PFSK-1 (cell line): ENCODE measurements around the gene IL10RA.

Experiments
- FOXP2 ChIP-seq: optimal IDR thresholded peaks from 2 replicates; pipeline ENCODE3; 2011; ENCODE audit warnings: borderline replicate concordance, control low read depth, inconsistent platforms; ENCODE audit not compliant: insufficient read depth; ENCODE audit errors: extremely low read length, extremely low read depth
- POLR2AphosphoS5 ChIP-seq: IDR thresholded peaks from 2 replicates; pipeline ENCODE4 v1.6.1; 2012; ENCODE audit warnings: low read depth, mild to moderate bottlenecking, control low read depth, low read length, moderate library complexity
- SIN3A ChIP-seq: IDR thresholded peaks from 2 replicates; pipeline ENCODE4 v1.6.1; 2012; ENCODE audit warnings: mild to moderate bottlenecking, low read length, moderate library complexity, borderline replicate concordance; ENCODE audit not compliant: insufficient read depth
- TAF1 ChIP-seq: IDR thresholded peaks from 2 replicates; pipeline ENCODE4 v1.6.1; 2012; ENCODE audit warnings: low read length, control low read depth, borderline replicate concordance; ENCODE audit not compliant: insufficient read depth
- TF ChIP-seq, protein P1 (sequence below), 2 experiments: IDR thresholded peaks; 2 replicates each; pipeline versions ENCODE4 v1.6.1 to v1.8.0; 2011 to 2012; ENCODE audit warnings: low read depth in 2 of 2, low read length in 2 of 2, control low read depth in 1 of 2, inconsistent platforms in 1 of 2, mild to moderate bottlenecking in 1 of 2, moderate library complexity in 1 of 2; ENCODE audit not compliant: insufficient read depth in 1 of 2

Gene IL10RA

DNA sequence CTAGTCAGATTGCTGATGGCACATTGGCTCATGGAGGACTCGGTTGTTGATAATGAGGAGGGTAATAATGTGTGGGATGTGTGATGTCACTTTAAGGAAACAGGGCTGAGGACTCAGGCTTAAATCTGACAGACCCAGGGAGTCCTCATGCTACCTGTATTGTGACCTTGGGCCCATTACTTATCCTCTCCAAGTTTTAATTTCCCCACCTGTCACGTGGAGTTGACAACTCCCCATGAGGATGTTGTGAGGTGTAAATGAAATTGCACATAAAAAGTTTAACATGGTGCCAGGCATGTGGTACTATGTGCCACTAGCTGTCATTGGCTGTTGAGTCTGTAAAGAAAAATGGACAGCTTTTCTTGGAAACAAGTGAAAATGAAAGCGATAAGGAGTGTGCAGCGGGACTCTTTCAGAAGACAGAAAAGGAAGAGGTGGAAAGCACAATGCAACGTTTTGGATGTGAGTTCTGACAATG lies 15.3 kb downstream of the IL10RA start:
- TF ChIP-seq TAF1 (no peak), FOXP2 (no peak), SIN3A (no peak), POLR2AphosphoS5 (no peak)
- TF ChIP-seq, protein P1, sequence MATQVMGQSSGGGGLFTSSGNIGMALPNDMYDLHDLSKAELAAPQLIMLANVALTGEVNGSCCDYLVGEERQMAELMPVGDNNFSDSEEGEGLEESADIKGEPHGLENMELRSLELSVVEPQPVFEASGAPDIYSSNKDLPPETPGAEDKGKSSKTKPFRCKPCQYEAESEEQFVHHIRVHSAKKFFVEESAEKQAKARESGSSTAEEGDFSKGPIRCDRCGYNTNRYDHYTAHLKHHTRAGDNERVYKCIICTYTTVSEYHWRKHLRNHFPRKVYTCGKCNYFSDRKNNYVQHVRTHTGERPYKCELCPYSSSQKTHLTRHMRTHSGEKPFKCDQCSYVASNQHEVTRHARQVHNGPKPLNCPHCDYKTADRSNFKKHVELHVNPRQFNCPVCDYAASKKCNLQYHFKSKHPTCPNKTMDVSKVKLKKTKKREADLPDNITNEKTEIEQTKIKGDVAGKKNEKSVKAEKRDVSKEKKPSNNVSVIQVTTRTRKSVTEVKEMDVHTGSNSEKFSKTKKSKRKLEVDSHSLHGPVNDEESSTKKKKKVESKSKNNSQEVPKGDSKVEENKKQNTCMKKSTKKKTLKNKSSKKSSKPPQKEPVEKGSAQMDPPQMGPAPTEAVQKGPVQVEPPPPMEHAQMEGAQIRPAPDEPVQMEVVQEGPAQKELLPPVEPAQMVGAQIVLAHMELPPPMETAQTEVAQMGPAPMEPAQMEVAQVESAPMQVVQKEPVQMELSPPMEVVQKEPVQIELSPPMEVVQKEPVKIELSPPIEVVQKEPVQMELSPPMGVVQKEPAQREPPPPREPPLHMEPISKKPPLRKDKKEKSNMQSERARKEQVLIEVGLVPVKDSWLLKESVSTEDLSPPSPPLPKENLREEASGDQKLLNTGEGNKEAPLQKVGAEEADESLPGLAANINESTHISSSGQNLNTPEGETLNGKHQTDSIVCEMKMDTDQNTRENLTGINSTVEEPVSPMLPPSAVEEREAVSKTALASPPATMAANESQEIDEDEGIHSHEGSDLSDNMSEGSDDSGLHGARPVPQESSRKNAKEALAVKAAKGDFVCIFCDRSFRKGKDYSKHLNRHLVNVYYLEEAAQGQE (IDR thresholded peaks at IDR 0.05; ENCODE audit: insufficient read depth in 1 of 2, low read depth in 2 of 2, low read length in 2 of 2) = no peak

DNA sequence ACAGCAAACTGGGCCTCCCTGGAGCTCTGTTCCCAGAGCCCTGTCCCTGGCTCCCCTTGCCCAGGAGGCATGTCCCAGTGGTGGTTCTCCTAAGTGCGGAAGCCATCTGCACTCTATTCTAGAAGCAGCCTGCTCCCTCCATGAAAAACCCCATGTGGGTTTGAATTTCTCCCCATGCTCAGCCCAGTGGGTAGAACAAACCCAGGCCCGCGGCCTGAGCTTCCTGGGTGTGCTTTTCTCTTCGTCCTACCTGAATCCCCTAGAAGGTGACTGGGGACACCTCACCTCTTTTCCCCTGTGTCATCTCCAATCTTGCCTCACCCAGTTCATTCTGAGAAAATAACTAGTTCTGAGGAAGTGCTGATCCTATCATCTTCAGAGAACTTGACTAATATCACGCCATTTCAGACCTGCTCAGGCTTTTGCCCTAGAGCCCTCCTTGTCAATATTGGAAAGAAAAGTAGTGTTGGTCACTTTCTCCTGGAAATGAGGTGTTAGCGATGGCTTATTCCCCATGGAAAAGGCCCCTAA lies 15.9 kb downstream of the IL10RA start:
- TF ChIP-seq FOXP2 = no peak
- TF ChIP-seq SIN3A = no peak
- TF ChIP-seq TAF1 = no peak
- TF ChIP-seq, protein P1 (IDR thresholded peaks at IDR 0.05; ENCODE audit: insufficient read depth in 1 of 2, low read depth in 2 of 2, low read length in 2 of 2) = no peak
- no peak for TF ChIP-seq POLR2AphosphoS5

DNA sequence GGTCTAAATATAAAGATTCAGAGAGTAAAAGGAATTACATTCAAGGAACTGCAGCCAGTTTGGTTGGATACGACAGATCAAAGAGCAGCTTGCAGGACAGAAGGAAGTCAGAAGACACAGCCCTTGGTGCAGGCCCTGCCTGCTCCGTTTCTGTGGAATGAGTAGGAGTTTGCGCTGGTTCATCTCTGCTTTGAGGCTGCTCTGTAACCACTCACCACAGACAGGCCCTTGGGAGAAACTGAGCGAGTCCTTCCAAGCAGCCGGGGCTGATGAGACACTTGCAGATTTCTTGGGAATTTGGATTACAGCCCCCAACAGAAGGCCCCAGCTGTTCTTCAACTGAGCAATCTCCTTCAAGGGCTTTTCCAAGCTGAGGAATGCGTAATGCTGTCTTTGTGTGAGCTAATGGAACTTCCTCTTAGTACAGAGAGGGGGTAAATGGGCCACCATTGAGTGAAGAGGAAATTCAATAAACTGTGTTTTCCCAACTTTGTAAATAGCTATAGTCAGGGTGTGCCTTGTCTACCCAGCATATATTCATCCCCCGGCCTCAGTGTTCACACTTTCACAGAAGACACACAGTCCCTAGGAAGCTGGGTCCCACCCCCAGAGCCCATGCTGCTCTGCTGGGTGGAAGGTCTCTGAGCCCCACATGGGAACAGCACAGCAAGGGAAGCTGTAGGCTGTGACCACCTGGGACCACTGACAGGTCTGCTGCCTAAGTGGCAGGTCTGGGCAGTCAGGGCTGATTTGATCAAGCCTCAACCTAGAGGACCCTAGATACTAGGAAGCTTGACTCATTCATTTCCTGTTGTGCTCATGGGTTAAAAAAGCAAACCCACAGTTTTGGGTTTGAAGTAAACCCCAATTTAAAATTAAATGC lies 16.6 kb downstream of the IL10RA start:
- TF ChIP-seq TAF1 (no peak), FOXP2 (no peak), SIN3A (no peak), POLR2AphosphoS5 (no peak)
- TF ChIP-seq, protein P1 (IDR thresholded peaks at IDR 0.05; ENCODE audit: insufficient read depth in 1 of 2, low read depth in 2 of 2, low read length in 2 of 2) = no peak

DNA sequence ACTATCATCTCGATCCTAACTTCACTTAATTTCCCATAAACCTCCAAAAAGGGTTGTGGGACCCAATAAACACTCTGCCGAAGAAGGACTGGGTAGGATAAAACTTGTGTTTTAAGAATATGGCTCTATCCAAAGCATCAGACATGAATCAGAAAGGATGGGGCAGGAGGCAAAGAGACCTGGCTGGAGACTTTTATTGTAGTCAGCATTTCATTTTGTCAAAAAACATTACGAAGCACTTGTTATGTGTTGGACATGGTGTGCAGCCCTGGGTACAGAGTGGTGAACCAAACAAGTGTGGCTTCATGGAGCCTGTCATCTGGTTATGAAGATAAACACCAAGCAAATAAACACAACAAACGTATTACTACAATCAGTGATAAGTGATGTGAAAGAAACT lies 17.3 kb downstream of the IL10RA start:
- TF ChIP-seq, protein P1 (IDR thresholded peaks at IDR 0.05; ENCODE audit: insufficient read depth in 1 of 2, low read depth in 2 of 2, low read length in 2 of 2) = no peak
- TF ChIP-seq SIN3A (no peak), POLR2AphosphoS5 (no peak), TAF1 (no peak), FOXP2 (no peak)
